Choroid plexus epithelial cell (primary cell): ENCODE measurements around the gene HYAL1.

ENCODE experiments used
- DNase-seq: peaks from one replicate; pipeline ENCODE4 v3.0.0-alpha.2; 2010; ENCODE audit warnings: low read depth
- H3K4me3 ChIP-seq: 2 replicates; pipeline ENCODE4 v1.5.1; 2011; ENCODE audit warnings: low read depth, mild to moderate bottlenecking, control low read depth, low read length, moderate library complexity
- TF ChIP-seq, protein P1 (sequence below): conservative IDR thresholded peaks from 2 replicates; pipeline ENCODE4 v1.5.1; 2011; ENCODE audit warnings: low read depth, mild to moderate bottlenecking, control low read depth, inconsistent platforms, low read length, moderate library complexity

The HYAL1 gene, protein sequence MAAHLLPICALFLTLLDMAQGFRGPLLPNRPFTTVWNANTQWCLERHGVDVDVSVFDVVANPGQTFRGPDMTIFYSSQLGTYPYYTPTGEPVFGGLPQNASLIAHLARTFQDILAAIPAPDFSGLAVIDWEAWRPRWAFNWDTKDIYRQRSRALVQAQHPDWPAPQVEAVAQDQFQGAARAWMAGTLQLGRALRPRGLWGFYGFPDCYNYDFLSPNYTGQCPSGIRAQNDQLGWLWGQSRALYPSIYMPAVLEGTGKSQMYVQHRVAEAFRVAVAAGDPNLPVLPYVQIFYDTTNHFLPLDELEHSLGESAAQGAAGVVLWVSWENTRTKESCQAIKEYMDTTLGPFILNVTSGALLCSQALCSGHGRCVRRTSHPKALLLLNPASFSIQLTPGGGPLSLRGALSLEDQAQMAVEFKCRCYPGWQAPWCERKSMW

DNA sequence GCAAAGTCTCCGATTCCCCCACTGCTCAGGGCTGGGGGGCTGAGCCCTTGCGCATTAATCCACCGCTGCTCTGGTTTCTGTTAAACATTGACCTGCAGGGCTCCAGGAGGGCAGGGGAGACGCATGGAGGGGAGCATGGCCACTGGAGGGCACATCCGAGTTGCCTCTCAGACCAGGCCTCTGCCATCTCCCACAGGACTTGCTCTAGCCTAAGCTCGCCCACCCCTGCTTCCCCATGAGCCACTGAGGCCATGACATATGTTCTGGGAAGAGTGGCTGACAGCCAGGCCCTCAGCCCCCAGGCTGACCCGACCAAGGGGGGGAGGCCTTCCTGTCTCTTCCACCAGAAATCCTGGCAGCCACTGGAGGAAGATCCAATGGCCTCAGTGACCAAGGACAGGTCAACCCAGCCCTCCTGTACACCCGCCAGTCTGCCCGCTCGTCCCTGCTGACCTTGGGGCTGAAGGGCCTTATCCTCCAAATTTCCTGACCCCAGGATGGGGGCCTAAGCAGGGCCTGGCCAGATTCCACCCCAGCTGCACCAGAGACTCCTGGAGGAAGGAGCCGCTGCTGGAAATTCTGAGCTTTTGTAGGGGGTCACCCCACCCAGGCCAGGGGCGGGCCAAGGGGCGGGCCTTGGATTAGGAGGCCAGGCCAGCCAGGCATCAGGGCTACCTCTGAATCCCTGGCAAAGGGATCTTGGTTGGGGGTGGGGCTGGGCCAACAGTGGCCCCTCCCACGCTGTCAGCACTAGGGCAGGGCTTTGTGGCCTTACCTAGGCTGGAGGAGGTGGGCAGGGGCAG, at the start of gene HYAL1:
HYAL1 (minus strand) TSS at position 562 of the 803 bp plus-strand sequence. CDS start 618 bp downstream, outside the sequence.
- DNase-seq = no peak
- H3K4me3 ChIP-seq = no peak within 1 kb of the TSS
- TF ChIP-seq, protein P1, sequence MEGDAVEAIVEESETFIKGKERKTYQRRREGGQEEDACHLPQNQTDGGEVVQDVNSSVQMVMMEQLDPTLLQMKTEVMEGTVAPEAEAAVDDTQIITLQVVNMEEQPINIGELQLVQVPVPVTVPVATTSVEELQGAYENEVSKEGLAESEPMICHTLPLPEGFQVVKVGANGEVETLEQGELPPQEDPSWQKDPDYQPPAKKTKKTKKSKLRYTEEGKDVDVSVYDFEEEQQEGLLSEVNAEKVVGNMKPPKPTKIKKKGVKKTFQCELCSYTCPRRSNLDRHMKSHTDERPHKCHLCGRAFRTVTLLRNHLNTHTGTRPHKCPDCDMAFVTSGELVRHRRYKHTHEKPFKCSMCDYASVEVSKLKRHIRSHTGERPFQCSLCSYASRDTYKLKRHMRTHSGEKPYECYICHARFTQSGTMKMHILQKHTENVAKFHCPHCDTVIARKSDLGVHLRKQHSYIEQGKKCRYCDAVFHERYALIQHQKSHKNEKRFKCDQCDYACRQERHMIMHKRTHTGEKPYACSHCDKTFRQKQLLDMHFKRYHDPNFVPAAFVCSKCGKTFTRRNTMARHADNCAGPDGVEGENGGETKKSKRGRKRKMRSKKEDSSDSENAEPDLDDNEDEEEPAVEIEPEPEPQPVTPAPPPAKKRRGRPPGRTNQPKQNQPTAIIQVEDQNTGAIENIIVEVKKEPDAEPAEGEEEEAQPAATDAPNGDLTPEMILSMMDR = peak; percentile 5

DNA sequence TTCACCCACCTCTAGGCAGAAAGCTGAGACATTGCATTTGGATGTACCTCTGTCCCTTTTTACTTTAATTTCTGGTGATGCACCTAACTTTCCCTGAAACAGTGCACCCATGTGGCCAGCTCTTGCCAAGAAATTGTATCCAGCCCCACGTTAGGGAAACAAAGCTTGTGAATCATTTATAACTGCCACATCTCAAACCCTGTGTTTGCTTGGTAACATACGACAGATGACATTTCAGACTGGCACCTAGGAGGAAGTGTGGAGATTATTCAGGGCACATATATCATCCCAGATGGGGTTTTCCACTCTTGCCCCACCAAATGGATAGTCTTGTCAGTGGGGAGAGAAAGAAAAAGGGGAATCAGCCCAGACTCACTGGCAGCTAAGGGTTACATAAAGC, 49.4 kb upstream of the HYAL1 start:
- DNase-seq = peak; percentile 48
- no peak overlapping the region for H3K4me3 ChIP-seq
- TF ChIP-seq, protein P1 = peak; percentile 57

- no peak for DNase-seq
- TF ChIP-seq, protein P1 = no peak
- H3K4me3 ChIP-seq = peak overlapping the region; percentile 99
Measured at GRCh38 chr3:50351323-50351697, 47.9 kb upstream of the HYAL1 start.

DNA sequence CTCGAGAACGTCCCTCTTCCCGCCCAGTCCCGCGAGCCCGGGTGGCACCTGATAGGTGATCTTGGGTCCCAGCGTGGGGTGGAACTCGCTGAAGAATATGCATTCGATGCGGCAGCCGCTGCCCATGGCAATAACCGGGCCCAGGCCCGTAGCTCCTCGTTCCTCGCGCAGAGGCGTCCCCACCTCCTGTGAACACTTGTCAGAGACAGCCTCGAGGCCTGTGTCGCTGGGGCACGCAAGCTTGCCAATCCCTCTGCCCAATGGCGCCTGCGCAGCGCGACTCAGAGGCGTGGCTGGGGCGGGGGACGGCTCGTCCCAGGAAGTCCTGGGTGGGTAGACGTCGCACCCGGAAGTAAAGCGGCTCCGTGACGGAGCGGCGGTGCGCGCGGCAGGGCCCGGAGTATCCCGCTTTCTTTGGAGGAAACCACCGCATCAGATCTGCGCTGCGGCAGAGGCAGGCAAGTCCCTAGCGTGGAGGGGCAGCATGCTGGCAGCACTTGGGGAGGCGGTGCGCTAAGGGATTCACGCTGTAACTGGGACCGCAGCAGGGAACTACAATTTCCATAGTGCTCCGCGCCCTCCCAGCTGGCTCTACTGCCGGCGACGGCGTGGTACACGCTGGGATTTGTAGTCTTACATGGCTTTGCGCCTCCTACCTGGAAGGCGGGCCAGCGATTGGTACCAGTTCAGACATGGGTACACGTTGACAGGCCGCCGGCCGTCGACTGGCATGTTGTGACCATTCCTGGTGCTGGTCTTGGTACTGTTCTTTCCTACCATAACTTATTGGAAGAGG, 47.4 kb upstream of the HYAL1 start, which contains the start of the genes CYB561D2 and NPRL2:
CYB561D2 (plus strand) TSS at position 336 of the 796 bp plus-strand sequence. CDS start 572 bp downstream, outside the sequence.
NPRL2 (minus strand) TSS at position 249 of the 796 bp plus-strand sequence; CDS start at position 126, 123 bp downstream.
- peak; percentile 92 for DNase-seq
- TF ChIP-seq, protein P1 = no peak
- H3K4me3 ChIP-seq = peak within 1 kb of the TSS; percentile 99

DNA sequence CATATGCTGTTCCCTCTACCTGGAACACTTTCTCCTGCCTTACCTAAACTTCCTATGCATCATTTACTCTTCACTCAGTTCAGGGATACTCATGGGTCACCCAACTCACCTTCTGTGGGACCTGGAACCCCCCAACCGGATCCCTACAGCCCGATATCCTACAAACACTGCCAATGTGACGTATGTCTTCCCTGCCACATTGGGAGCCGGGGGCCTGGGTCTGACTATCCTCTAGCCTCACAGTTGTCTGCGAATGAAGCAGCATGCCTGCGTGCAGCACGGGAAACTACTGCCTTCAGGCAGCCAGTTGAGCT, 46.8 kb upstream of the HYAL1 start:
- TF ChIP-seq, protein P1 = no peak
- DNase-seq = no peak
- H3K4me3 ChIP-seq = peak overlapping the region; percentile 99

- peak; percentile 81 for DNase-seq
- H3K4me3 ChIP-seq = no peak overlapping the region
- TF ChIP-seq, protein P1 = peak; percentile 72
Measured at GRCh38 chr3:50347187-50347813, 43.9 kb upstream of the HYAL1 start.
